WI38 (cell line): ENCODE results near the gene BCAP29.

Experiments
- H3K4me3 ChIP-seq: 2 replicates; pipeline ENCODE4 v1.5.1; 2011; ENCODE audit warnings: low read depth, mild to moderate bottlenecking, control low read depth, low read length
- CTCF ChIP-seq: IDR thresholded peaks from 2 replicates; pipeline ENCODE4 v1.5.1; 2012; ENCODE audit warnings: low read depth, mild to moderate bottlenecking, control low read depth, low read length

BCAP29 gene

GRCh38 chr7:107564553-107565298 is 15.3 kb upstream of the BCAP29 start:
- TF ChIP-seq CTCF: no peak
- H3K4me3 ChIP-seq: peak overlapping the region; percentile 97

DNA sequence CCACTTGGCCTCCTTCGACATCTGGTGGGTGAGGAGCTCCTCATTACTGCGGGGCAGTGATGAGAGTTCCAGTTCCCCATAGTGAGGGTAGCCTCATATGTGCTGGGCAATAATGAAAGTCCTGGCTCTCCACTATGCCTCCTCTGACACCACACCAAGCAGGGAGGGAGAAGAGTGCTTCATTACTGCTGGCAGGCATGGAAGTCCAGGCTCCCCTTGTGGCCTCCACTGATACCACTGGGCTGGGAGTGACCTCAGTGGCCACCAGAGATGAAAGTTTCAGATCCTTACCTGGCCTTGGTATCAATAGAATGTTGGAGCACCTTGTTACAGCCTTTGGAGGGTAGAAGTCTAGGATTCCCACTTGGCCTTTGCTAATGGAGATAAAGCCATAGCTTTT is 9.7 kb upstream of the BCAP29 start:
- TF ChIP-seq CTCF: no peak
- no peak overlapping the region for H3K4me3 ChIP-seq

DNA sequence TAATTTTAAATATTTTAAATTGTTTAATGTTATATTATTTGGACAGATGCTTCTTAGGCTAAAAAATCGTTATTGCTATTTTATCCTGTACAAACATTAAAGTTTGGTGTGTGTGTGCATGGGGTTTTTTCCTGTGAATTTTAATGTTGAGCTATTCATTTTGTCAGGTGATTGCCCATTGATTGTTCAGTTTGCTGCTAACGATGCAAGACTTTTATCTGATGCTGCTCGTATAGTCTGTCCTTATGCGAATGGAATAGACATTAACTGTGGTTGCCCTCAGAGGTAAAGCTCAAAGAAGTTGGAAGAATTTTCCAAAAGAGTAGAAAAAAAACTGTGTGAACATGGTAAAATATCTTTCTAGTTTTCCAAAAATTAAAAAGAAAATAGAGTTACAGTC is 6.5 kb upstream of the BCAP29 start:
- no peak for TF ChIP-seq CTCF

DNA sequence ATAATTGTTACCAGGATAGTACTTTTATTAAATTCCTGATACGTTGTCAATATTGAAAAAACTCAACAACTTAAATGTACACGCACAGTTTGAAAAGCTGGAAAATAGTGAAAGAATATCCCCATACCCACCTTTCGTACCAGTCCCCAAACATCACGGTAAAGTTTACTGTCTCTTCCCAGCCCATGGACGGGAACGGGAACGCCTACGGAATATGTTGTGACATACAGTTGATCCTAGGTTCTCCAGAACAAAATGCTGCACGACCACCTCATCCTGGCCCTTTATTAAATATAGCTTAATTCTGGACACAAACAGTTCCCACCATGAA is 527 bp upstream of the BCAP29 start:
- H3K4me3 ChIP-seq: peak overlapping the region; percentile 86
- no peak for TF ChIP-seq CTCF

More for the DNA sequence above, 6.5 kb upstream of the BCAP29 start:
- H3K4me3 ChIP-seq: no peak overlapping the region

DNA sequence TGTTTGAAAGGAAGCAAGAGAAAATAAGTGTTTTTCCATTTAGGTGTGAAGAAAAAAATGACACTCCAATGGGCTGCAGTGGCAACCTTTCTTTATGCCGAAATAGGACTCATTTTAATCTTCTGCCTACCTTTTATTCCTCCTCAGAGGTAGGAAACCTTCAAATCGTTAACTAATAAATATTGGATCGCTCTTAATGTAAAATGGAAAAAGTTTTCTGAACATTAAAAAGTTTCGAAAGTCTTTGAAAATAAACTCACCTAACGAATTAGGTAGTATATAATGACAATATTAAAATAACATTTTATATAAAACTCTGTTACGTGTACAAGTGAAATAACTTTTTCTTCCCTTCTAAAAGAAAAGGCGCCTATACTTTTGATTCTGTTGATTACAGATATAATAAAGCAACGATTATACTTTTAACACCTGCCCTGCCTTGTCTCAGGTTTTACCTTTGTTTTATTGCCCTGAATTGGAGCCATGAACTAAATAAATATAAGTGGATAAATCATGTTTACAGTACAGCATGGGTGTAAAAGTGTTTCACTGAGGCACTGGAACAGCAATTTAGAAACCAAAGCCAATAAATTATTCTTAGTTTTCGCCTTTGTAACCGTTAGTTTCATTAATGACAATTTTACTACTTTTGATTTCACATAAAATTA is 804 bp downstream of the BCAP29 start:
- peak overlapping the region; percentile 86 for H3K4me3 ChIP-seq
- TF ChIP-seq CTCF: no peak

- no peak for TF ChIP-seq CTCF
- peak overlapping the region; percentile 86 for H3K4me3 ChIP-seq
Observed at GRCh38 chr7:107581387-107582013, 1.5 kb downstream of the BCAP29 start.

- H3K4me3 ChIP-seq: no peak overlapping the region
- TF ChIP-seq CTCF: no peak
Observed at GRCh38 chr7:107582875-107583274, 2.8 kb downstream of the BCAP29 start.
